H9 (cell line): ENCODE results near the gene EDA. TPM values are rescaled to one million over a fixed set of nuclear protein-coding genes. Genes with fewer than 3 reads are reported as not detected.

Experiments used
- DNase-seq: peaks from one replicate; pipeline ENCODE4 v3.0.0-alpha.2; 2017
- H2AFZ ChIP-seq: one replicate; pipeline ENCODE4 v1.6.1; 2013; ENCODE audit warnings: mild to moderate bottlenecking, low read length, control low read depth, moderate library complexity
- H2AK5ac ChIP-seq: 2 replicates; pipeline ENCODE4 v1.6.1; 2013; ENCODE audit warnings: low read length, control low read depth, mixed read lengths; ENCODE audit not compliant: insufficient read length
- H2BK120ac ChIP-seq: one replicate; pipeline ENCODE4 v1.6.1; 2013; ENCODE audit warnings: low read depth, mild to moderate bottlenecking, low read length, control low read depth, inconsistent platforms; ENCODE audit not compliant: poor library complexity, severe bottlenecking
- H2BK12ac ChIP-seq: 2 replicates; pipeline ENCODE4 v1.6.1; 2013; ENCODE audit warnings: low read length, control low read depth, mixed read lengths, low read depth; ENCODE audit not compliant: insufficient read length
- H2BK15ac ChIP-seq: 2 replicates; pipeline ENCODE4 v1.6.1; 2013; ENCODE audit warnings: low read depth, low read length, control low read depth
- H2BK20ac ChIP-seq: one replicate; pipeline ENCODE4 v1.6.1; 2013; ENCODE audit warnings: low read depth, mild to moderate bottlenecking, low read length, control low read depth, inconsistent platforms; ENCODE audit not compliant: poor library complexity, severe bottlenecking
- H2BK5ac ChIP-seq: 2 replicates; pipeline ENCODE4 v1.6.1; 2013; ENCODE audit warnings: low read length, control low read depth, mixed read lengths; ENCODE audit not compliant: insufficient read length
- H3K14ac ChIP-seq: 2 replicates; pipeline ENCODE4 v1.6.1; 2013; ENCODE audit warnings: low read length, control low read depth; ENCODE audit not compliant: insufficient read depth
- H3K18ac ChIP-seq: 2 replicates; pipeline ENCODE4 v1.6.1; 2013; ENCODE audit warnings: low read depth, mild to moderate bottlenecking, mixed read lengths, low read length, control low read depth; ENCODE audit not compliant: insufficient read length
- H3K23ac ChIP-seq: 2 replicates; pipeline ENCODE4 v1.6.1; 2013; ENCODE audit warnings: low read length, control low read depth, mixed read lengths, low read depth; ENCODE audit not compliant: insufficient read length
- H3K23me2 ChIP-seq: 2 replicates; pipeline ENCODE4 v1.6.1; 2013; ENCODE audit warnings: low read depth, mild to moderate bottlenecking, mixed read lengths, low read length, control low read depth; ENCODE audit not compliant: insufficient read length, poor library complexity, severe bottlenecking
- H3K27ac ChIP-seq: 2 replicates; pipeline ENCODE4 v1.5.1; 2013; ENCODE audit warnings: low read length, control low read depth, mixed read lengths, low read depth; ENCODE audit not compliant: insufficient read length
- H3K27me3 ChIP-seq: 2 replicates; pipeline ENCODE4 v1.6.1; 2013; ENCODE audit warnings: low read length, control low read depth, inconsistent platforms; ENCODE audit not compliant: insufficient read depth
- H3K4ac ChIP-seq: 2 replicates; pipeline ENCODE4 v1.6.1; 2013; ENCODE audit warnings: low read depth, mild to moderate bottlenecking, control low read depth, inconsistent platforms, low read length, moderate library complexity
- H3K4me1 ChIP-seq: 2 replicates; pipeline ENCODE4 v1.6.1; 2013; ENCODE audit warnings: low read length, control low read depth, inconsistent platforms; ENCODE audit not compliant: insufficient read depth
- H3K4me2 ChIP-seq: 2 replicates; pipeline ENCODE4 v1.6.1; 2013; ENCODE audit warnings: low read length, control low read depth, mixed read lengths; ENCODE audit not compliant: insufficient read length, insufficient read depth
- H3K56ac ChIP-seq: 2 replicates; pipeline ENCODE4 v1.6.1; 2013; ENCODE audit warnings: low read depth, mild to moderate bottlenecking, mixed read lengths, low read length, control low read depth; ENCODE audit not compliant: insufficient read length
- H3K79me1 ChIP-seq: 2 replicates; pipeline ENCODE4 v1.6.1; 2013; ENCODE audit warnings: low read depth, mild to moderate bottlenecking, moderate library complexity, low read length, control low read depth, inconsistent platforms; ENCODE audit not compliant: insufficient read depth, poor library complexity, severe bottlenecking
- H3K79me2 ChIP-seq: 2 replicates; pipeline ENCODE4 v1.6.1; 2013; ENCODE audit warnings: low read length, control low read depth, inconsistent platforms; ENCODE audit not compliant: insufficient read depth
- H3K9ac ChIP-seq: 2 replicates; pipeline ENCODE4 v1.6.1; 2013; ENCODE audit warnings: low read length, control low read depth, mixed read lengths; ENCODE audit not compliant: insufficient read length; ENCODE audit errors: extremely low read depth
- H3K9me3 ChIP-seq: one replicate; pipeline ENCODE4 v1.6.1; 2013; ENCODE audit warnings: low read depth, low read length, inconsistent platforms; ENCODE audit not compliant: control insufficient read depth
- H3T11ph ChIP-seq: one replicate; pipeline ENCODE4 v1.6.1; 2013; ENCODE audit warnings: mild to moderate bottlenecking, low read length, control low read depth, inconsistent platforms
- H4K20me1 ChIP-seq: one replicate; pipeline ENCODE4 v1.6.1; 2013; ENCODE audit not compliant: control insufficient read depth, insufficient read length, insufficient read depth
- H4K5ac ChIP-seq: 2 replicates; pipeline ENCODE4 v1.6.1; 2013; ENCODE audit warnings: low read depth, mild to moderate bottlenecking, mixed read lengths, low read length, control low read depth; ENCODE audit not compliant: insufficient read length
- H4K8ac ChIP-seq: replicated peaks from 2 replicates; pipeline ENCODE4 v1.6.1; 2013; ENCODE audit warnings: low read length, control low read depth, mixed read lengths, low read depth; ENCODE audit not compliant: insufficient read length
- H4K91ac ChIP-seq: 2 replicates; pipeline ENCODE4 v1.6.1; 2013; ENCODE audit warnings: low read depth, mild to moderate bottlenecking, moderate library complexity, mixed read lengths, low read length, control low read depth; ENCODE audit not compliant: insufficient read length
- H3K27ac Mint-ChIP-seq, 3 experiments: 2 replicates in 2 of 3; 3 replicates in 1 of 3; pipeline ENCODE4 v1.8.0; 2020 to 2021; ENCODE audit warnings: mixed read lengths in 3 of 3, mild to moderate bottlenecking in 1 of 3, moderate library complexity in 1 of 3
- H3K27me3 Mint-ChIP-seq: 2 replicates; pipeline ENCODE4 v1.8.0; 2021; ENCODE audit warnings: low read depth, mild to moderate bottlenecking, moderate library complexity, mixed read lengths
- H3K36me3 Mint-ChIP-seq, 3 experiments: 2 replicates in 2 of 3; 3 replicates in 1 of 3; pipeline ENCODE4 v1.8.0; 2020 to 2021; ENCODE audit warnings: low read depth in 3 of 3, mixed read lengths in 3 of 3; ENCODE audit not compliant: insufficient read depth in 1 of 3
- H3K4me1 Mint-ChIP-seq, 2 experiments: 2 replicates each; pipeline ENCODE4 v1.8.0; 2020; ENCODE audit warnings: mixed read lengths in 2 of 2
- H3K4me3 Mint-ChIP-seq, 2 experiments: 2 replicates in 1 of 2; 3 replicates in 1 of 2; pipeline ENCODE4 v1.8.0; 2020 to 2021; ENCODE audit warnings: mild to moderate bottlenecking in 2 of 2, mixed read lengths in 2 of 2, moderate library complexity in 1 of 2
- H3K9me3 Mint-ChIP-seq, 2 experiments: 2 replicates in 1 of 2; 3 replicates in 1 of 2; pipeline ENCODE4 v1.8.0; 2020; ENCODE audit warnings: mild to moderate bottlenecking in 2 of 2, mixed read lengths in 2 of 2, moderate library complexity in 1 of 2
- WGBS: extraction: QIAGEN DNeasy Blood & Tissue Kit; methylation state at CpG from one replicate; pipeline ENCODE4 v1.1.7; 2013; ENCODE audit warnings: missing lambda C conversion rate, low lambda C conversion rate, mixed read lengths; ENCODE audit not compliant: insufficient read length; ENCODE audit errors: extremely low coverage; 5-methylcytosine and 5-hydroxymethylcytosine counted together
- total RNA-seq: library from RNA; stranded (reverse); gene quantifications from 2 replicates; pipeline ENCODE4 v1.2.1, GENCODE V29; 2021
- TF ChIP-seq, protein P1 (sequence below): fragments of 200-600 bp; sonication (generic); conservative IDR thresholded peaks from 3 replicates; pipeline ENCODE4 v1.8.0; 2021; ENCODE audit warnings: antibody characterized with exemption, mild to moderate bottlenecking

The EDA gene
- total RNA-seq, 1 experiment from 2014 or later, result 7.7 TPM

DNA sequence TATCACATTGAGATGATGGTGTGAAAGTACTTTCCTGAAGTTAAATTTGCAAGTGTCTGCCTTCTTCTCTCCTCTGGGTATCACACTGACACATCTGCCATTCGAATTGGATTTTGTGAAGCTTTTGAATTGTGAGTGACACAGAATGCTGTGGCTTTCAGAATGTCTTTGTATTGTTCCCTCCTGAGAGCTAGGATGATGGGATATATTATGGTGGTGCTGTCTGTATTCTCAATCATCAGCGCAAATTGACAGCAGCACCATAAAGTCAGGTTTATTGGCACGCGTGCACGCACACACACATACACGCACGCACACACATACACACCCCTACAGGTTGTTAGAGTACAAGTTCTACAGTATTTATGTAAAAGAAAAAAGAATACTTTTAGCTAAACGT lies 290.5 kb downstream of the EDA start:
- no CpG with 5 or more reads among the region's 8 CpGs for WGBS
- no peak overlapping the region for H2AFZ ChIP-seq
- H3K23ac ChIP-seq, result no peak overlapping the region
- DNase-seq, result no peak
- H4K8ac ChIP-seq, result no peak overlapping the region
- no peak overlapping the region for H2BK20ac ChIP-seq
- H3K9me3 Mint-ChIP-seq, result peaks cover 56 to 69% of the 10 kb centered on the region in 2 experiments
- no peak overlapping the region for H3K4me3 Mint-ChIP-seq
- H3T11ph ChIP-seq, result no peak overlapping the region
- H3K4me2 ChIP-seq, result no peak overlapping the region
- H2AK5ac ChIP-seq, result no peak overlapping the region
- H3K56ac ChIP-seq, result no peak overlapping the region
- no peak overlapping the region for H3K9ac ChIP-seq
- H3K79me2 ChIP-seq, result no peaks in the 10 kb centered on the region
- no peaks in the 10 kb centered on the region for H3K27me3 Mint-ChIP-seq
- H3K36me3 Mint-ChIP-seq, result peaks cover 0 to 5% (median 0%) of the 10 kb centered on the region in 3 experiments; a peak in 1 of 7 replicates
- no peaks in the 10 kb centered on the region for H3K27me3 ChIP-seq
- H4K91ac ChIP-seq, result no peak overlapping the region
- TF ChIP-seq, protein P1, sequence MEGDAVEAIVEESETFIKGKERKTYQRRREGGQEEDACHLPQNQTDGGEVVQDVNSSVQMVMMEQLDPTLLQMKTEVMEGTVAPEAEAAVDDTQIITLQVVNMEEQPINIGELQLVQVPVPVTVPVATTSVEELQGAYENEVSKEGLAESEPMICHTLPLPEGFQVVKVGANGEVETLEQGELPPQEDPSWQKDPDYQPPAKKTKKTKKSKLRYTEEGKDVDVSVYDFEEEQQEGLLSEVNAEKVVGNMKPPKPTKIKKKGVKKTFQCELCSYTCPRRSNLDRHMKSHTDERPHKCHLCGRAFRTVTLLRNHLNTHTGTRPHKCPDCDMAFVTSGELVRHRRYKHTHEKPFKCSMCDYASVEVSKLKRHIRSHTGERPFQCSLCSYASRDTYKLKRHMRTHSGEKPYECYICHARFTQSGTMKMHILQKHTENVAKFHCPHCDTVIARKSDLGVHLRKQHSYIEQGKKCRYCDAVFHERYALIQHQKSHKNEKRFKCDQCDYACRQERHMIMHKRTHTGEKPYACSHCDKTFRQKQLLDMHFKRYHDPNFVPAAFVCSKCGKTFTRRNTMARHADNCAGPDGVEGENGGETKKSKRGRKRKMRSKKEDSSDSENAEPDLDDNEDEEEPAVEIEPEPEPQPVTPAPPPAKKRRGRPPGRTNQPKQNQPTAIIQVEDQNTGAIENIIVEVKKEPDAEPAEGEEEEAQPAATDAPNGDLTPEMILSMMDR, result no peak
- no peak overlapping the region for H4K5ac ChIP-seq
- no peaks in the 10 kb centered on the region for H3K4me1 ChIP-seq
- peaks cover 4 to 8% of the 10 kb centered on the region in 2 experiments; a peak in 2 of 4 replicates for H3K4me1 Mint-ChIP-seq
- no peak overlapping the region for H2BK120ac ChIP-seq
- no peak overlapping the region for H3K14ac ChIP-seq
- H3K9me3 ChIP-seq, result peaks cover 10% of the 10 kb centered on the region
- H4K20me1 ChIP-seq, result no peaks in the 10 kb centered on the region
- no peaks in the 10 kb centered on the region for H3K79me1 ChIP-seq
- H3K23me2 ChIP-seq, result no peaks in the 10 kb centered on the region
- no peak overlapping the region for H2BK5ac ChIP-seq
- no peak overlapping the region for H3K4ac ChIP-seq
- H2BK12ac ChIP-seq, result no peak overlapping the region
- H3K18ac ChIP-seq, result no peak overlapping the region
- H2BK15ac ChIP-seq, result no peak overlapping the region
- H3K27ac Mint-ChIP-seq, result no peak overlapping the region
- H3K27ac ChIP-seq, result no peak overlapping the region
